ENCODE measurements around the gene HS3ST4.

HS3ST4 gene

DNA sequence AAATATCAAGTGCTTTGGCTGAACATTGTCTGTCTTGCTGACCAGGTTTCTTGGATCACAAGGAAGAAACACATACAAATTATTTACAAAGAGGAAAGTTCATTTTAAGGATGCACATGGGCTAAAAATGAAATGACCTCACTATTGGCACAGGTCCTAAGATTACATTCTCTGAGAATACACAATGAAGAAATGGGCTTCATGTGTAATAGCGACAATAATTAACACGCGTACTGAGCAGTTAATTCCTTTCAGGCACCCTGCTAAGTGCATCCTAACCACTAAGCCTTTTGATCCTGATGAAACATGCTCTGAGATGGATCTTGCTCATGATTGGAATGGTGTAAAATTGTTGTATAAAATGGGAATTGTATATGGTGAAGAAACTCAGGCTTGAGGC, 429.0 kb downstream of the HS3ST4 start:
- no peak for DNase-seq

DNA sequence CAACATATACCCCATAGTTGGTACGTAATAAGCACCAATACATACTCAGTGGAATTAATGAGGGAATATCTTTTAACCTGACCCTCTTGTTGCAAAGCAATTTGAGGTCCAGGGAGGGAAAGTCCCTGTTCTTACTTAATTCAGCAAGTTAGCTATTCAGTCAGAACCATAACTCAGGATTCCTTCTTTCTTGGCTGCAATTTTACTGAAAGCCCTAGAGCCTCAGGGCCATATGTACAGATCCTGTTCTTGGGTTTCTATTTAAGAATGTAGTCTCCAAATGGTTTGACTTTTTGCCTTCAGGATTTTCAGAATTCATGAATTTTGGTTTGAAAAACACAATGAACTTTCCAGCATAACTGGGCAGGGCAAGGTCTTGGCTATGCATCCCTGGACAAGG, 436.5 kb downstream of the HS3ST4 start:
- DNase-seq = no peak

DNA sequence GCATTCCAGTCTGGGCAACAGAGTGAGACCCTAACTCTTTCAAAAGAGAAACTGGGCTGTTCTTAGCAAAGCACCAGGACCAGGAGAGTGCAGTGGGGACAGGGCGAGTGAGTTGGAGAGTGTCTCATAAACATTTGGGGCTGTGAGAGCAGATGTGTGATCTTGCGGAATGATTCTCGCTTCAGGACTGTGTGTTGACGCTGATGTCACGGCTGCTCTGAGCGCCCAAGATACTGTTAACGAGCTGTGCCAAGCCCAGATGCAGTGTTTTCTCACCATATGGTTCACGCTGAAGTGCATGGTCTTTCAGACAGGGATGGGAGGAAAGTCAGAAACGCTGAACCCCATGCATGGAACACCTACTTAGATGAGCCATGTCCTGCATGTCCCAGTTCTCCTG, 438.2 kb downstream of the HS3ST4 start:
- DNase-seq = no peak

DNA sequence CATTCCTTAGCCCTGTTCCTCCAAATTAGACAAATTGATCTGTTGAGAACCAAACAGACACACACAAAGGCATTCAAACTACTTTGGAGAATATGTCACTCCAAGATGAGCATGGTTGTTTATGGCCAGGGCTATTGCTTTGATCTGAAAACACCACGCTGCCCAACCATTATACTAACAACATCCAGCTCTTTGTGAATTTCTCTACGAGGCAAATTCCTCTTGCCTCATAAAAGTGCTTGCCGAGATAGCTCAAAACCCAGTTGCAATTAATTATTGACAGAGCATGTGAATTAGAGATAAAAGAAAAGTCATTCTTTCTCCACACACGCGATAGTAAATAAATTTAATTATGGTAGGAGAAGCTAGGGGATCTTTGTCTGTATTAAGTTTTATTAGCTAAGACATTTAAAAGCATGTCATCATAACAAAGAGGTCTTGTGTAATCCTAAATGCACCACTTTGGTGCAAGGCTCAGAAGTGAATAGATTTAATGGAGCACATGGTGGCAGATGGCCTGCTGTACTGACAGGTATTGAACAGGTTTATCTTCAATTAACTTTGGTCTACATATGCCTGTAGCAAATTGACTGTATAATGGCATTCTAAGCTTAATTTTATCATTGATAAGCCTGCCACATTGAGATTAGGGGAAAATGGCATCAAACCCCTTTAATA, 441.8 kb downstream of the HS3ST4 start:
- no peak for DNase-seq

DNA sequence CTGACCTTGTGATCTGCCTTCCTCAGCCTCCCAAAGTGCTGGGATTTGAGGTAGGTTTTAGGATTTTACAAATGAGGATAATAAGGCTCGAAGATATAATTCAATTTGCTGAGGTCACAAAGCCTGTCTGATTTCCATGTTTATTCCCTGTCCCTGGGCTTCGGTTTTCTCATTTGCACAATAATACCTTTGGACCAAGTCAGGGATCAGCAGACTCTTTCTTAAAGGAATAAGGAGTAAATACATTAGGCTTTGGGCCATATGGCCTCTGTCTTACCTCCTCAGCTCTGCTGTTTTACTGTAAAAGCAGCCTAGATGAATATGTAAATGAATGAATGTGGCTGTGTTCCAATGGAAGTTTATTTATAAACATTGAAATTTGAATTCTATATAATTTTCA, 442.8 kb downstream of the HS3ST4 start:
- DNase-seq = no peak

DNA sequence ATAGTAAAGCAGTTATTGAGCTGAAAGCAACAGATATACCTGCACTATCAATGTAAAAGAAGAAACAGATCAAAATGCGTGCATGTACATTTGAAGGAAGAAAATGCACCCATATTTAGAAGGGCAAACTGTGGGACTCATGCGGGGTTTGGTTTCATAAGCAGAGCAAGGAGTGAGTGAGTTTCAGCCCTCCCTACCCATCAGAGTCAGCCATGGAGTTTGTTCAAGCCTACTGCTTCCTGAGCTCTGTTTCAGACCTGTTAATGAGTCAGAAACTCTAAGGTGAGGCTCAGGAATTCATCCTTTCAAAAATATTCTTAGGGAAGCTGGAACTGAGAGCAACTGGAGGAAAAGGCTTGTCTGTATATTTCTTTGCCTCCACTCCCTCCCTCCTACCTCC, 446.2 kb downstream of the HS3ST4 start:
- no peak for DNase-seq

DNA sequence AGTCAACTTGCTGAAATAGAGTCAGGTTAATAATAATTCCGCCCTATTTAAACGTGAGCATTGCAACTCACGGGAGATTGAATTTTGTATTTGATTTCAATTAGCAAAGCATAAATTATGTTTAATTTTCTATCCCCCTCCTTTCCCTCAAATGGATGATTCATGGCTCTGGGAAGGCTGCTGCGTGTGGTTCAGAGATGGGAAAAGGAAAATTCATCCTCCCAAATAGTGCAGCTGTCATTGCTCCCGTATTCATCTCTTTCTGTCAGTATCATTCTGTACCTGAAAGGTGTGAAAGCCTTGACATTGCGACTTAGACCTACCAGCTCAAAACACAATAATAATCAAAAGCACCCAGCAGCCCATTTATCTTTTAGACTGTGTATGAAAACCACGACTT, 447.3 kb downstream of the HS3ST4 start:
- DNase-seq = no peak

DNA sequence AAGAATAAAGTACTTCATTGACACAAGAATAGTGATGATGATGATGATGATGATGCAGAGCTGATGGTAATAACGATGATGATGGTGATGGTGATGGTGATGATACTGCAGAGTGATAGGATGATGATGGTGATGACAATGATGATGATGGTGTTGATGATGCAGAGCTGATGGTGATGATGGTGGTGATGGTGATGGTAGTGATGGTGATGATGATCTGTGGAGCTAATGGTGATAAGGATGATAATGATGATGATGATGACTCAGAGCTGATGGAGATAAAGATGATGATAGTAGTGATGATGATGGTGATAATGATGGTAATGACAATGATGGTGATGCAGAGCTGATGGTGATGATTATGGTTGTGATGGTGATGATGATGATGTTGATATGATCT, 448.1 kb downstream of the HS3ST4 start:
- DNase-seq = no peak

DNA sequence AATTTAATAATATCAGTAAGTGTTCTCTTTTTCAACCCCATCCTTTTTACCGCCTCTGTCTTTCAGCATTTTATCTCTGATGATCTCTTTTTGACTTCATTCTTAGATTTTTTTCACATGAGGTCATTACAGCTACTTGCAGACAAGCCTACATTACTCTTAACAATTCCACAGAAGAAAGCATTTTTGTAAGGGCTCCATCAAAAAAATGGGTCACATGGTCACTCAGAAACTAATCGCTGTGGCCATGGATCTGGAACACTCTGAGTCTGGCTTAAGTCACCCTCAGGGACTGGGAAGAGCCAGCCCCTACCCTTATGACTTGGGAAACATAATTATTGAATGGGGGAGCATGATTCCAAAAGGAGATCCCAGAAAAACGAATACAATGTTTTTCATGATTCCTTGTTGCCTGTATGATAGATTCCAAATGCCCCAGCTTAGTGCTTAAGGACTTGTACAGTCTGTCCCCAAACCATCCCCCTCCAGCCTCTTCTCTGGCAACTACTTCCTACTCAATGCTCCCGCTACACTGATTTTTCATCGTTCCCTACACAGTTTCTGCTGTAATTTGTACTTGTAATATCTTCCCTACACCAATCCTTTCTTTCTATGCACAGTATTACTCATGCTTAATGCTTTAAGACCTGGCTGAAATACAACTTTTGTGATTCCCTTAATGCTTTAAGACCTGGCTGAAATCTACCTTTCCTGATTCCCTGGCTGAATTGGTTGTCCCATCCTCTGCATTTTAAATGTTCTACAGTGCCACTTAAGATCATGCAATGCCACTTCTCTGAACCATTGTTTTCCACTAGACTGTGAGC, 457.8 kb downstream of the HS3ST4 start:
- DNase-seq = no peak

DNA sequence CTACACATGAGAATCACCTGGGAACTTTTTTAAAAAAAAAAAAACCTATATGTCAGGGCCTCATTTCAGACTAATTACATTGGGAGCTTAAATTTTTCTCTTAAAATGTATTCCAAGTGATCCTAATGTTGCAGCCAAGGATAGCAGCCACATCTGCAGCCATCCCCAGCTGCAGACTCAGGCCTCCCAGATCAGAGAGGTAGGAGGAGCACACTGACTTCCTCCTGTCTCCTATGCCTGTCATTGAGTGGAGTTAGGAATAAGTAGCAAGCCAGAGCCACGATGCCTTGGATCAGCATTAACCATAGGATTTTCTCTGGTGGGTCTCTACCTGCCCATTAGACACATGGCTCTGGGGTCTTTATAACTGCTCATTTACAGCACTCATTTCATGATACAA, 463.5 kb downstream of the HS3ST4 start:
- DNase-seq = no peak

DNA sequence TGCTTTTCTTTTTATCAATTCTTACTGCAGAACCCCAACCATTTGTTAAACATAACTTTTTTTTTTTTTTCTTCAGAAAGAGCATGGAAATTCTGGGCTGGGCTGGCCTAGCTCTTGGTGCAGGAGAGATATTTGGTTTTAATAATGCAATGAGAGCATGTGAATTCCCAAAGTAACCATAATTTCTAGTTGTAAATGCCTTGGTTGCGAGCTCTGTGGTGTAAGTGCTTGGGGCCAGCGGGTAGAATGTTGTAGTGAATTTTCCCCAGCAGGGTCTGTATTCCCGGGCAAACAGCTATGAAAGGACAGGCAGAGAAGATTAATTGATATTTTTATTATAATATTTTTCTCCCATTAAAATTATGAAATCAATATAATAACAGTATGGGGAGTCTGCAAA, 465.6 kb downstream of the HS3ST4 start:
- DNase-seq = no peak

DNA sequence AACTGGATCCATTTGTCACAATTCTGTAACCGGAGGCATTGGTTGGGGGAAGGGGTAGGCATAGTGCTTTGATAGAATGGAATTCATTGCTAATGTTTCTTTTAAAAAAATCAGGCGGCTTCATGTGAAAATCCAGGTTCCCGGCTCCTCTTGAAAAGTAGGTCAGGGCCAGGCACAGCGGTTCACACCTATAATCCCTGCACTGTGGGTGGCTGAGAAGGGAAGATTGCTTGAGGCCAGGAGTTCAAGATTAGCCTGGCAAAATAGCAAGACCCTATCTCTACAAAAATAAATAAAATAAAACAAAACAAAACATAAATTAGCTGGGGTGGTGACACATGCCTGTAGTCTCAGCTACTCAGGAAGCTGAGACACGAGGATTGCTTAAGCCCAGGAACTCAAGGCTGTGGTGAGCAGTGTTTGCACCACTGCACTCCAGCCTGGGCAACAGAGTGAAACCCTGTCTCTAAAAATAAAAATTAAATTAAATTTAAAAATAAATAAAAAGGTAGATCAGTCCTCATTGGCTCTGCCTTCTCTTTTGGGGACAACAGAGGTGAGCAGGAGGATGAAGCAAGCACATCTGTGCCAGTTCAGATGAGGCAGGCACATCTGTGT, 466.5 kb downstream of the HS3ST4 start:
- DNase-seq = no peak

DNA sequence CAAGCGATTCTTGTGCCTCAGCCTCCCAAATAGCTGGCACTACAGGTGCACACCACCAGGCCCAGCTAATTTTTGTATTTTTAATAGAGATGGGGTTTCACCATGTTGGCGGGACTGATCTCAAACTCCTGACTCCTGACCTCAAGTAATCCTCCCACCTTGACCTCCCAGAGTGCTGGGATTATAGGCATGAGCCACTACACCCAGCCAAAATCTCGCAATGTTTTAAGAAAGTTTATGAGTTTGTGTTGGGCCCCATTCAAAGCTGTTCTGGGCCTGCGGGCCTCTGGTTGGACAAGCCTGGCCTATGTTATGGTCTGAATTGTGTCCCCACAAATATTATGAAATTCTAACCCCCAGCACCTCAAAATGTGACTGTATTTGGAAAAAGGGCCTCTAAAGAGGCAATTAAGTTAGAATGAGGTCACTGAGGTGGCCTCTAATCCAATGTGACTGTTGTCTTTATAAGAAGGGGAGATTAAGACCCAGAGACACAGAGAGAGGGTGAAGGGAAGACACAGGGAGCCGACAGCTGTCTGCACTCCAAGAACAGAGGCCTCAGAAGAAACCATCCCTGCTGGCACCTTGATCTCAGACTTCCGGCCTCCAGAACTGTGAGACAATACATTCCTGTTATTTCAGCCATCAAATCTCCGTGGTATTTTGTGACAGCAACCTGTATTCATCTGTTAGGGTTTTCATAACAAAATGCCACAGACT, 469.9 kb downstream of the HS3ST4 start:
- no peak for DNase-seq

DNA sequence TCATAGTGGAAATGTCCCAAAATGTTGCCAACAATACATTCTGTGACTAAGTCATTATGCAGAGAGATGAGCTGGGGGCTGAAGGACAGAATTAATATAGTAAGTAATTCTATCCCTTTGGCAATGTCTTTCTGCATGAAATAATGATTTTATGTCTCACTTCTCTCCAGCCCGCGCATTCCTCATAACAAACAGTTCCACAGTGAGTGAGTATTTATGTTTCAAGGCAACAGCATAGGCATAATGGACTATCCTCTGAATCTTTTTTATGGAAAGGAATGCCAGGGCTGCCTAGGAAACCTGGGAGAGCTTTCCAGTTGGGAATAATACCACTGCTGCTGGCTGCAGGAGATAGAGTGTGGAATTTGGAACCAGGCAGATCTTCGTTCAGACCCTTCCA, 477.7 kb downstream of the HS3ST4 start:
- DNase-seq = no peak

DNA sequence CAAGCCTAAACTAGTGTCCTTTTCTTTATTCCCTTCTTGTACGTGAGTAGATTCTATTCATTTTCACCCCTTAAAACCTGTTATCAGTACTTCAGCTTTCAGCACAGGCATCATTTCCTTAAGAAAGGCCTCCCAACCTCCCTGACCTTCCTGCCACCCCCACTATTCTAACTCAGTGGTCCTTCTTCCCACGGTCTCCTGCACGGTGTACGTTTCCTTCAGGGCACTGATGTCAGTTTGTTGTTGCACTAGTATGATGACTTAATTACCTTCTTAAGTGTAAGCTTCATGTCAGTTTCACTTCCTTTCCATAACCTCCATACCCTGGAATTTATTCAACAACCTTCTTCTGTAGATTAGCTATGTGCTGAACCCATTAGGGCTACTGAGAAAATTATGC, 484.2 kb downstream of the HS3ST4 start:
- no peak for DNase-seq

DNA sequence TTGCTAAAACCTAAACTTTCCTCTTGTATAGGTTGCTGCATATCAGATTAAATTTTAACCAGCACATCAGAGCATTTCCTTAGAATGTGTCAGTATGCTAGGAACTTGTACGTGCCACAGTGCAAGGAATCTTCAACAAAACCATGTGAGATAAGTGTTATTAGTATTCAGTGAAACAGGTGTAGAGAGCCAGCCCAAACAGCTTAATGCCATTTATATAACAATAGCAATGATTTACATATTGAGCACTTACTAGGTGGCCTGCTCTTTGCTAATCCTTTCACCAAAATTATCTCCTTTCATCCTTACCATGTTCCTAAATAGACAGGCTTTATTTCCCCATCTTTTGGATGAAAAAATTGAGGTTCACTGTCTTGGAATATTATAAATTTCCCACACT, 485.7 kb downstream of the HS3ST4 start:
- DNase-seq = no peak

DNA sequence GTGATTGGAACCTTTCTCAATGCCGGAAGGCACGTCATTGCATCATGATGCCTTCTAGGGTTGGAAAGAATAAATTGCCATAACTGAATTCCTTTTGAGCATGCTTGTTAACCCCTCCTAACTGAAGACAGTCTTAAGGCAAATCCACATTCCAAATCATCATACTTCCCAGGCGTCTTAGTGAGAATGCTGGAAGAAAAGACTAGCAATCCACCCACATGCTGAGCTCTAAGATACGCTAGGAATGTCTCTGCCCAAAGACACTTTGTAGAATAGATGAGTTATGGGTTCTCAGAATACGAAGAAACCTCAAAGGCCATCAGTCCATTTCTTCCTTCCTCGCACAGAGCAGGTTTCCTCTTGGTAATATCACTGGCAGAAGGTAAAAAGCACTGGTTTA, 486.5 kb downstream of the HS3ST4 start:
- DNase-seq = no peak

DNA sequence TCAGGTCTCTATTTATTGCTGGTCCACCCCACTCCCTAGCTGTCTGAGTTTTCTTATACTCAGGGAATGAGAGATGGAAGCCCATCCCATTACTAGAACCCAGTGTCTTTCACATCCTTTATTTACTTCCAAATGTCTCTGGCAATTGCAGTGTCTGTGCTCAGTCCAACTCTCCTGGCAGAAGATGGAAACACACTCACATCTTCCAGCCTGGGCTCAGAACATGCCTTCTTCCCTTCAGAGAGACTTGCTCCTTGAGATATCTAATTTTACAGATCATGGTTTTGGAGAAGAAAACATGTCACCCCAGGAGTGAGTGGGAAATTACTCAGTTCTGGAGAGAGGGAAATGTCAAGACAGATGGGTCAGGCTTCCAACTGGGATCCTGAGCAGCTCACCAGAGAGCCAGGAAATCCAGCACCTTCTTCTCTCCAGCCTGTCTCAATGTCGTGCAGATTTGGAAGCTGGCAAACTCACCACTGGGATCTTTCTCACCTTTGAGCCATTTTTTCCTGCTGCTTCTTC, 494.4 kb downstream of the HS3ST4 start:
- no peak for DNase-seq

Measured in activated CD4-positive, CD25-positive, alpha-beta regulatory T cell treated with anti-CD3 and anti-CD28 coated beads, Interleukin-2, amount 50 U/mL, for 72 hours (primary cell).